Activated CD8-positive, alpha-beta memory T cell treated with anti-CD3 and anti-CD28 coated beads, Interleukin-2, amount 50 U/mL, for 1 hour (primary cell): ENCODE measurements around the gene MSRB1.
"Not testable (repeated sequence)": the region's sequence is repeated elsewhere in the genome, so short reads cannot be mapped to it uniquely, and the experiment has no call there.

ENCODE experiments used
- DNase-seq: peaks from one replicate; pipeline ENCODE4 v3.0.0-alpha.2; 2020; ENCODE audit errors: extremely low read depth

MSRB1 gene

GRCh38 chr16:1900452-1900774 is 42.6 kb downstream of the MSRB1 start:
- no peak for DNase-seq

- DNase-seq: no peak
These were observed 43.2 kb downstream of the MSRB1 start for GRCh38 chr16:1899641-1900451.

DNA sequence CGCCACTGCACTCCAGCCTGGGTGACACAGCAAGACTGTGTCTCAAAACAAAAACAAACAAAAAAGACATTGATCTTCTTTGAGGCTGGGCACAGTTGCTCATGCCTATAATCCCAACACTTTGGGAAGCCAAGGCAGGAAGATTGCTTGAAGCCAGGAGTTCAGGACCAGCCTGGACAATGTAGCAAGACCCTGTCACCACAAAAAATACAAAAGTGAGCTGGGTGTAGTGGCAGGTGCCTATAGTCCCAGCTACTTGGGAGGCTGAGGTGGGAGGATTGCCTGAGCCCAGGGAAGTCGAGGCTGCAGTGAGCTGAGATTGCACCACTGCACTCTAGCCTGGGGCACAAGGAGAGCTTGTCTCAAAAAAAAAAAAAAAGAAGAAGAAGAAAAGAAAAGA is 45.3 kb downstream of the MSRB1 start:
- DNase-seq: not testable (repeated sequence)

- no peak for DNase-seq
These were observed 46.9 kb downstream of the MSRB1 start for GRCh38 chr16:1895949-1896675.

GRCh38 chr16:1895068-1895467 is 47.9 kb downstream of the MSRB1 start:
- no peak for DNase-seq

- DNase-seq: no peak
These were observed 52.3 kb downstream of the MSRB1 start for GRCh38 chr16:1890708-1891050.

DNA sequence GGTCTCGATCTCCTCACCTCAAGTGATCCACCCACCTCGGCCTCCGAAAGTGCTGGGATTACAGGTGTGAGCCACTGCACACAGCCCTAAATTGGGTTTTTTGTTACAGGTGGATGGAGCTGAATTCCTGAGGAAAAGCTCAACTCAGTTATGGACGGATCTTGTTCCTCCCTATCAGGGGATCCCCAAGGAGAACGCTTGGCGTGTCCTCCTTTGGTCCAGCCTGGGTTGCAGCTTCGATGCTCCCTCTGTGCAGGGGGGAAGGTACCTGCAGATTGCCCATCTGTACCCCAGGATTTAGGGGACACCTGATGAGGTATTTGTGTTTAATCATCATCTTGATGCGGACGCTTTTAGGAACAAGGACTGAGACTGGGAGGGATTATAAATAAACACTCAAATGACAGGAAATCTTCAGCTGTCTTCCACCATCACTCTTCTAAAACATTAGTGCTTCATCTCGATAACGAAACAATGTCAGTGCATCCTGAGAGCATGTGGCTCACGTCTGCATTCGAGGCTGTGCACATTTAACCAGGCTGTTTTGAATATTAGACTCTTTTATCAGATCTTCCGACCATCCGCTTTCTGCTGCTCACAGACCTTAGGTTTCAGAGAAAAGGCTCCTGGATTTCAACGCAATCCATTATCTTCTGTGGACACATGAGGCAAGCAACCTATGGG is 52.8 kb downstream of the MSRB1 start:
- no peak for DNase-seq
